ENCODE results near the gene OR6C76. TPM values are rescaled to one million over a fixed set of nuclear protein-coding genes. Genes with fewer than 3 reads are reported as not detected.
"Not testable (repeated sequence)": the region's sequence is repeated elsewhere in the genome, so short reads cannot be mapped to it uniquely, and the experiment has no call there.

The OR6C76 gene
- total RNA-seq, 2 experiments from 2014 or later = not detected

DNA sequence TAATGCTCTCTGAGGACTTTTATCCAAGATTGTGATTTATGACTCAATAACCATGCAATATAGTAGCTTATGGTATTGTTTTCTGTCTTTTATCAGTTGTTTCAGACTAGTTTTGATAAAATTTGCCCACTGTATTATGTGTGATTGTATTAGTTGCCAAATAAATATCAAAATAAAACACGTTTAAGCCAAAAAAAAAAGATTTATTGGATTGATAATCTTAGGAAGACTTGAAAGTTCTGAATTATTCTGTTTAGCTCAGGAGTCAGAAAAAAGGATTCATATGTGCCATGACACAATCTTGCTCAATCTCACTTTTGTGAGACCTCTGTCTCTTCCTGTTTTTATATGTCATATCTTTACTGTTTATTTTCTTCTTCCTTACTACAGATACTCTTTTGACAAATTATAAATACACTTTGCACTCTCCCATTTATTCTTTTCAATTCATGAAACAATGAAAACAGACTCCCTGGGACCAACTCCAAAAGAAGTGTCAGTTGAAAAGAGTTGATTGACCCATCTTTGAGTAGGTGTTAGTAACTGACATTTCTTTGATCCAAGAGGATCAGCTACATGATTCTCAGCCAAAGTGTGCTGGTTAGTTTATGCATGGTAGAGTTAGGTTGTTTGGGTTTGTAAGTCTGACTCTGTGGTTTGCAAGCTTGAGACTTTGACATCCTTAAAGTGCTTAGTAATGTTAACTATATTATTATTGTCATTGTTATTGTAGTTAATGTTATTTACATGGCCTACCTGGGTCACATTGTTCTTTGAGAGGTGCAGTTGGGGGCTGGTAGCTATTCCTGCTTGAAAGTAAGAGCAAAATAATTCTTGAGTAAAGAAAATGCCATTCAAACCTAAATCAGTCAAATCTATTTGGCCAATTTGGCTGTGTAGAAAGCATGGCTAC, 2.5 kb downstream of the OR6C76 start:
- Mint-ChIP-seq H3K27me3 (peaks cover 12% of the 10 kb centered on the region), H3K4me3 (no peak overlapping the region), H3K36me3 (ENCODE audit: low read depth) (no peaks in the 10 kb centered on the region), H3K27ac (no peak overlapping the region), H3K9me3 (no peaks in the 10 kb centered on the region), H3K4me1 (no peaks in the 10 kb centered on the region)
- ChIA-PET POLR2A (no interaction called here), CTCF (no interaction called here)
- no peak for DNase-seq

DNA sequence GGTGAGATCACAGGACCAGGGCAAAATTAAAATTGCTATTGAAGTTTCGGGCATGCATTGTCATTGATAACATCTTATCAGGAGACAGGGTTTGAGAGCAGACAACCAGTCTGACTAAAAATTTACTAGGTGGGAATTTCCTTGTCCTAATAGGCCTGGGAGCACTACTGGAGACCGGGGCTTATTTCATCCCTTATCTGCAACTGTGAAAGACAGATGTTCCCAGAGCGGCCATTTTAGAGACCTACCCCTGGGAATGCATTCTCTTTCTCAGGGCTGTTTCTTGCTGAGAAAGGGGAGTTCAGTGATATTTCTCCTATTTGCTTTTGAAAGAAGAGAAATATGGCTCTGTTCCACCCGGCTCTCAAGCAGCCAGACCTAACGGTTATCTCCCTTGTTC, 15.2 kb downstream of the OR6C76 start:
- H3K4me3 Mint-ChIP-seq; POLR2A ChIA-PET; H3K36me3 Mint-ChIP-seq (ENCODE audit: low read depth); H3K9me3 Mint-ChIP-seq; DNase-seq; CTCF ChIA-PET; H3K4me1 Mint-ChIP-seq; H3K27ac Mint-ChIP-seq: not testable (repeated sequence)
- H3K27me3 Mint-ChIP-seq = peaks cover 12% of the 10 kb centered on the region

DNA sequence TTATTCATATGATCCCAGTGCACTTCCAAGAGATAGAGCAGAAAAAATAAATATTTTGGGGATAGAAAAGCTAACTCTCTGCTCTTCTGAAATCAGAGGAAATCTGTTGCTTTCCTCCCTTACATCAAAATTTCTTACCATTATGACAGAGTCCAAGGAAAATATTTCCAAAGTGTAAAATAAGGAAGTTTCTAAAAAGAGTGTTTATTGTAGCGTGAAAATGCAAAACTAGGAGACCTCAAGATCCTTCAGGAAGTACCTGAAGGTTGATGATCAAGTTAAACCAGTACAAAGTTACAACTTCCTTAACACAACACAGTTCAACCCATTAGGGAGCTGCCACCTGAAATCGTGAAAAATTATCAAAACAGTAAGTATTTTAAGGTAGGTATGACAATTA, 17.7 kb downstream of the OR6C76 start, which contains the start of gene OR6C2:
Gene OR6C2 (plus strand): TSS at position 301 of the 400 bp plus-strand sequence. CDS start 8,138 bp downstream, outside the sequence.
- no peak for DNase-seq
- Mint-ChIP-seq H3K9me3 (peaks cover 6% of the 10 kb centered on the region), H3K27ac (no peak within 1 kb of the TSS), H3K4me1 (no peaks in the 10 kb centered on the region), H3K36me3 (ENCODE audit: low read depth) (no peaks in the 10 kb centered on the region), H3K27me3 (peaks cover 10% of the 10 kb centered on the region), H3K4me3 (no peak within 1 kb of the TSS)
- ChIA-PET CTCF (no interaction called here), POLR2A (no interaction called here)

DNA sequence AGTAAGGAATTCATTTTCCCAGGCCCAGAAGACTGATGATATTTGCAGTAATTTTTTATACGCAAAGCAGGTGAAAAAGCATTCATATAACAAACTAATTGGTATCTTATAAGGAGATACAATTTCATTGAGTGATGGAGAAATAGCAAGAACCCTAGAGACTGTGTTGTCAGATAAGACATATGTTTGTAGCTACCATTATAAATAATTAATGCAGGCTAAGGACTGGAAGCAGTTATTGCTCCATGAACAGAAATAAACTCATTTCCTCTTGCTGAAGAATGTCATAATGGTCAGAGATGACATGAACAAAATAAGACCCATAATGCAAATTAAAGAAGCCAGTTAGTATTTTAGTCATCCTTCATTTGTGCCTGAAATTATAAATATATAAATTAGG, 19.3 kb downstream of the OR6C76 start:
- peaks cover 10% of the 10 kb centered on the region for H3K27me3 Mint-ChIP-seq
- no peak overlapping the region for H3K4me3 Mint-ChIP-seq
- no peak for DNase-seq
- no peak overlapping the region for H3K27ac Mint-ChIP-seq
- H3K4me1 Mint-ChIP-seq = no peaks in the 10 kb centered on the region
- ChIA-PET POLR2A (no interaction called here), CTCF (no interaction called here)
- no peaks in the 10 kb centered on the region for H3K36me3 Mint-ChIP-seq (ENCODE audit: low read depth)
- H3K9me3 Mint-ChIP-seq = peaks cover 5% of the 10 kb centered on the region

DNA sequence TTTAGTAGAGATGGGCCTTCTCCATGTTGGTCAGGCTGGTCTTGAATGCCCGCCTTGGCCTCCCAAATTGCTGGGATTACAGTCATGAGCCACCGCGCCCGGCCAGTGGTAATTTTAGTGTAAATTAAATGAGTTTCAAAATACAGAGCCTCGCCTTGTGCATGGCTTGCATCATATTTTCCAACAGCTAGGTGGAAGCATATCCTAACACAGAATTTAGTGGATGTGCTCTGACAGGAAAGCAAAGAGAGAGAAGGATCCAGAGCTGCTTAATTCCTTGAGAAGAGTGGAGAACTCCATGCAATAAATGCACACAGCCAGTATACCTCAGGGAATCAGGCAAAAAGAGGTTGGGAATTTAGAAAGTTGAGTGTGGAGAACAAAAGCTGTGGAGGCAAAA, 20.3 kb downstream of the OR6C76 start:
- Mint-ChIP-seq H3K27ac (no peak overlapping the region), H3K36me3 (ENCODE audit: low read depth) (no peaks in the 10 kb centered on the region), H3K9me3 (peaks cover 3% of the 10 kb centered on the region), H3K27me3 (peaks cover 8% of the 10 kb centered on the region), H3K4me1 (no peaks in the 10 kb centered on the region), H3K4me3 (no peak overlapping the region)
- POLR2A ChIA-PET = no interaction called here
- CTCF ChIA-PET = no interaction called here
- no peak for DNase-seq

DNA sequence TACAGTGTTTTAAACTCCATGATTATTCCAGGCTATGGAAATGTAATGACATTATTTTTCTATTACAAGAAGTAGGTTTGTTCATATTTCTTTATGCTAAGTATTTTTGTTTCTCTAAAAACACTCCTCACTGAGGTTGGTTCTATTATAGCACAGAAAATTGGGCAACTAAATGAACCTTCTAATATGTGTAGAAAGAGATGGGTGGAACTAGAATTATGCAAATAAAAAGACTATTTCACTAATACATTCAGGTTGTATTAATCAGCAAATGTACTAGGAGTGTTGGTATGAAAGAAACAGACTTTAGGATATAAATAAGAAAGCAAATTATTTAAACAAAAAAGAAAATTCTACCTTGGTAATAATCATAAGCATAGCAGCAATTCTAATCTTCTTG, 22.8 kb downstream of the OR6C76 start:
- POLR2A ChIA-PET = no interaction called here
- no peak for DNase-seq
- Mint-ChIP-seq H3K27me3 (peaks cover 2% of the 10 kb centered on the region), H3K27ac (no peak overlapping the region), H3K4me1 (no peaks in the 10 kb centered on the region), H3K4me3 (no peak overlapping the region), H3K36me3 (ENCODE audit: low read depth) (no peaks in the 10 kb centered on the region), H3K9me3 (no peaks in the 10 kb centered on the region)
- CTCF ChIA-PET = interaction anchor here (0.6 kb wide), 1 partner anchor 207 kb away, joined by 3 read pairs; no protein-coding TSS in a partner anchor

DNA sequence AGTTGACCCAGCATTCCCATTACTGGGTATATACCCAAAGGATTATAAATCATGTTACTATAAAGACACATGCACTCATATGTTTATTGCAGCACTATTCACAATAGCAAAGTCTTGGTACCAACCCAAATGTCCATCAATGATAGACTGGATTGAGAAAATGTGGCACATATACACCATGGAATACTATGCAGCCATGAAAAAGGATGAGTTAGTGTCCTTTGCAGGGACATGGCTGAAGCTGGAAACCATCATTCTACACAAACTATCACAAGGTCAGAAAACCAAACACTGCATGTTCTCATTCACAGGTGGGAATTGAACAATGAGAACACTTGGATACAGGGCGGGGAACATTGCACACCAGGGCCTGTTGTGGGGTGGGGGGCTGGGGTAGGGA, 38.9 kb downstream of the OR6C76 start:
- H3K36me3 Mint-ChIP-seq (ENCODE audit: low read depth); POLR2A ChIA-PET; H3K4me3 Mint-ChIP-seq; CTCF ChIA-PET; H3K27ac Mint-ChIP-seq; DNase-seq; H3K9me3 Mint-ChIP-seq; H3K4me1 Mint-ChIP-seq: not testable (repeated sequence)
- H3K27me3 Mint-ChIP-seq = peaks cover 14% of the 10 kb centered on the region

DNA sequence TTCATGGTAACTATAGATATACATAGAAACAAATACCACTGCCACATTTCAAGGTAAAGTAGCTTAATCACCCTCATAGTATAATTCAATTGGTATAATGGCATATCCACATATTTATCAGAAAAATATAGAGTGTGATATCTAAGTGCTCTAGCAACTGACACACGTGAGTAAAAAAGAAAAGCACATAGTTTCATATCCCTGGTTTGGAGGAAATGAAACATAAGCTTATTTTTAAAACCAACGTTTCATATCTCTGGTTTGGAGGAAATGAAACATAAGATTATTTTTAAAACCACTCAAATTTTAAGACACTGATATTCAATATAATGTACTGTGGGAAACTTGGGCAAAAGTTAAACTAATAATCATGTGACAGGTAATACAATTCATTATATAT, 41.8 kb downstream of the OR6C76 start:
- ChIA-PET POLR2A (no interaction called here), CTCF (no interaction called here)
- no peaks in the 10 kb centered on the region for H3K36me3 Mint-ChIP-seq (ENCODE audit: low read depth)
- no peak for DNase-seq
- no peaks in the 10 kb centered on the region for H3K9me3 Mint-ChIP-seq
- no peak overlapping the region for H3K27ac Mint-ChIP-seq
- no peaks in the 10 kb centered on the region for H3K4me1 Mint-ChIP-seq
- peaks cover 14% of the 10 kb centered on the region for H3K27me3 Mint-ChIP-seq
- no peak overlapping the region for H3K4me3 Mint-ChIP-seq

DNA sequence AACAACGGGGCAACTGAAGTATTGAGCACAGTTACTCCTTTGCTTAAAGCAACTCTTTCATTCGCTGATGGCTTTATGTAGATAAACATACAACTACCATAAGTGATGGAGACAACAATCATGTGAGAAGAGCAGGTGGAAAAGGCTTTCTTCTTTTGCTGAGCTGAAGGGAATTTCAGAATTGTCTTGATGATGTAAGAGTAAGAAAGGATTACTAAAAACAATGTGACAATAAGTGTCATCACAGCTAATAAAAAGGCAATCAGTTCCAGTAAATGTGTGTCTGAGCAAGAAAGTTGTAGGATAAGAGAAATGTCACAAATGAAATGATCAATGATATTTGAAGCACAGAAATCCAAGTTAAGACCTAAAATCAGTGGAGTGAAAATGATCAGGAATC, 43.2 kb downstream of the OR6C76 start:
- POLR2A ChIA-PET = no interaction called here
- Mint-ChIP-seq H3K9me3 (no peaks in the 10 kb centered on the region), H3K27ac (no peak overlapping the region), H3K36me3 (ENCODE audit: low read depth) (no peaks in the 10 kb centered on the region), H3K4me3 (no peak overlapping the region), H3K4me1 (no peaks in the 10 kb centered on the region), H3K27me3 (peaks cover 14% of the 10 kb centered on the region)
- CTCF ChIA-PET = no interaction called here
- no peak for DNase-seq

DNA sequence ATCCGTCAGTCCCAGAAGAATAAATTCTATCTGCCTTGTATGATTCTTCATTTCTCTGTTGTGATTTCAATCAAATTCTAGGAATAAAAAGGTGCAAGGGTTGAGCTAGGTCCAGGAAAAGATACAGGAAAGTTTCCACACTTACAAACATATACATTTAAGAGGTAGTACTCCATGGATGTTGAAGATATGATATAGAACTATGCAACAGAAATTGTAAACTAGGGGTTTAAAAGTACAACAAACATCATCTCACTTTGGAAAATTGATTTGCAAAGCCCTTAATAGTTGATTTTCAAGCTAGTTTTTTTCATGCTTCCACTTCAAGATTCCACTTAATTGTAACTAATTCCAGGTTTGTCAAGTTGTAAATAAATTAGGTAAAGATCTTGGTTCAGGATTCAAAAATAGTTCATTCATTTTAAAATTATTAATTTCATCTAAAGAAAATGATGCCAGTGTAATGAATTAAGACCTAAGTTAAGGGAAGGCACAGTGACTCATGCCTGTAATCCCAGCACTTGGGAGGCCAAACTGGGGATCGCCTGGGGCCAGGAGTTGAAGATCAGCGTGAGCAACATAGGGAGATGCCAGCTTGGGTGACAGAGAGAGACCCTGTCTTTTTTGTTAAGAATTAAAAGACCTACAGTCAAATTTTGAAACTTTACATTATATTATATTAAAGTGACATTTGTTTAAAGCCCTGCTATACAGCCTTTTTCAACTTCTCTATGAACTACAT, 44.2 kb downstream of the OR6C76 start, which contains the start of gene OR6C70:
Gene OR6C70 (minus strand): TSS at position 51 of the 742 bp plus-strand sequence. CDS start 0 bp downstream, at position 51.
- Mint-ChIP-seq H3K36me3 (ENCODE audit: low read depth) (no peaks in the 10 kb centered on the region), H3K9me3 (no peaks in the 10 kb centered on the region), H3K27me3 (peaks cover 16% of the 10 kb centered on the region), H3K27ac (no peak within 1 kb of the TSS), H3K4me3 (no peak within 1 kb of the TSS), H3K4me1 (no peaks in the 10 kb centered on the region)
- DNase-seq = no peak
- ChIA-PET POLR2A (no interaction called here), CTCF (no interaction called here)

DNA sequence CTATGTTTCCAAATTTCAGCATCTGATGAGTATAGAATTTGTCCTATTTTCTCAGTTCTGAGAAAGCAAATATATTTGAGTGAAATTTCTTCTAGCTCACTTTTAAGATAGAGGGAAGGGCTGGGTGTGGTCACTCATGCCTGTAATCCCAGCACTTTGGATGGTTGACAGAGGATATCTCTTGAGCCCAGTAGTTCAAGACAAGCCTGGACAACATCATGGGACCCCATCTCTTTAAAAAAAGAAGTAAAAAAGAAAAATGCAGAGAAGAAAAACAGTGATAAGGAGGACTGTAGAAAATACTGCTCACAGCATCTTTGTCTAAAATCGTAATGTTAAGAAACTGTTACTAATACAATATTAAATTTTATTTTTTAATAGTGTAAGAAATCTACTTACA, 46.2 kb downstream of the OR6C76 start:
- Mint-ChIP-seq H3K9me3 (no peaks in the 10 kb centered on the region), H3K4me1 (no peaks in the 10 kb centered on the region), H3K27me3 (peaks cover 17% of the 10 kb centered on the region), H3K27ac (no peak overlapping the region), H3K36me3 (ENCODE audit: low read depth) (no peaks in the 10 kb centered on the region), H3K4me3 (no peak overlapping the region)
- no peak for DNase-seq
- ChIA-PET CTCF (no interaction called here), POLR2A (no interaction called here)
